OCI-LY7 (cell line): ENCODE data around the gene WDR43. TPM values are rescaled to one million over a fixed set of nuclear protein-coding genes. Genes with fewer than 3 reads are reported as not detected.

Experiments used
- BruUV-seq: library from RNA; stranded (reverse); fragments of 400-500 nt; replicated peaks from 2 replicates; lab custom pipeline; 2021; lab: Mats Ljungman, UMichigan
- CTCF ChIA-PET: fragments of 300-600 bp; sonication (Branson Sonifier 250); formaldehyde crosslinking; loops from one replicate; lab custom pipeline; 2022; ENCODE audit warnings: antibody characterized with exemption; ENCODE audit not compliant: unreplicated experiment; lab: Charles Lee
- POLR2A ChIA-PET: fragments of 300-600 bp; sonication (Branson Sonifier 250); formaldehyde crosslinking; loops from one replicate; lab custom pipeline; 2022; ENCODE audit warnings: antibody characterized with exemption; lab: Charles Lee
- DNase-seq: peaks from one replicate; pipeline ENCODE4 v3.0.0-alpha.2; 2015; ENCODE audit warnings: low spot score
- H2AFZ ChIP-seq: fragments of 200-600 bp; sonication (generic), shearing (Covaris generic); 2 replicates; pipeline ENCODE4 v1.6.1; 2014; ENCODE audit warnings: mild to moderate bottlenecking, antibody characterized with exemption, low read length, moderate library complexity
- H3K27ac ChIP-seq: fragments of 200-600 bp; sonication (generic); 2 replicates; pipeline ENCODE4 v1.5.1; 2014; ENCODE audit warnings: mixed run types, low read depth, mild to moderate bottlenecking, moderate library complexity, low read length, inconsistent platforms; ENCODE audit not compliant: poor library complexity, severe bottlenecking
- H3K36me3 ChIP-seq: fragments of 200-600 bp; sonication (generic); 2 replicates; pipeline ENCODE4 v1.6.1; 2014; ENCODE audit warnings: mild to moderate bottlenecking, antibody characterized with exemption, low read length, moderate library complexity, mixed read lengths; ENCODE audit not compliant: insufficient read depth
- H3K4me1 ChIP-seq: fragments of 200-600 bp; sonication (generic); 2 replicates; pipeline ENCODE4 v1.5.1; 2014; ENCODE audit warnings: mild to moderate bottlenecking, low read length; ENCODE audit not compliant: insufficient read depth, poor library complexity, severe bottlenecking
- H3K4me2 ChIP-seq: fragments of 200-600 bp; sonication (generic); 2 replicates; pipeline ENCODE4 v1.6.1; 2014; ENCODE audit warnings: mild to moderate bottlenecking, low read length
- H3K4me3 ChIP-seq: fragments of 200-600 bp; sonication (generic); 2 replicates; pipeline ENCODE4 v1.5.1; 2014; ENCODE audit warnings: mild to moderate bottlenecking, low read depth, low read length; ENCODE audit not compliant: poor library complexity, severe bottlenecking
- H3K79me2 ChIP-seq: fragments of 200-600 bp; sonication (generic); 2 replicates; pipeline ENCODE4 v1.6.1; 2016; ENCODE audit warnings: low read depth, mild to moderate bottlenecking, low read length, moderate library complexity, mixed read lengths; ENCODE audit not compliant: insufficient read depth
- H3K9me2 ChIP-seq: fragments of 200-600 bp; sonication (generic); 2 replicates; pipeline ENCODE4 v1.6.1; 2016; ENCODE audit warnings: mild to moderate bottlenecking, low read length, mixed read lengths; ENCODE audit not compliant: insufficient read depth
- H3K9me3 ChIP-seq: fragments of 200-600 bp; sonication (generic); 2 replicates; pipeline ENCODE4 v1.6.1; 2014; ENCODE audit warnings: mild to moderate bottlenecking, mixed run types, low read length, mixed read lengths
- H4K20me1 ChIP-seq: fragments of 200-600 bp; sonication (generic); 2 replicates; pipeline ENCODE4 v1.6.1; 2014; ENCODE audit warnings: mild to moderate bottlenecking, antibody characterized with exemption, low read length, moderate library complexity, mixed read lengths; ENCODE audit not compliant: insufficient read depth
- EZH2phosphoT487 ChIP-seq: fragments of 200-600 bp; sonication (generic); IDR thresholded peaks from 2 replicates; pipeline ENCODE4 v1.6.1; 2018; ENCODE audit warnings: low read depth, borderline replicate concordance, mild to moderate bottlenecking, mixed run types, antibody characterized with exemption, low read length, moderate library complexity, mixed read lengths
- intact Hi-C: fragments of 100-400 bp; cut with micrococcal nuclease; formaldehyde crosslinking; loops from one replicate; pipeline ENCODE4 v1.10.0; 2022; ENCODE audit not compliant: unreplicated experiment
- total RNA-seq, 2 experiments: library from RNA; depleted of rRNA in 1 of 2; stranded (reverse); fragments of >200 nt in 1 of 2; shearing (Covaris generic) in 1 of 2; gene quantifications; 2 replicates each; pipeline ENCODE4 v1.2.3, GENCODE V29; 2014 to 2022
- TF ChIP-seq, protein P1 (sequence below): fragments of 200-600 bp; sonication (generic); conservative IDR thresholded peaks from 2 replicates; pipeline ENCODE4 v1.5.1; 2014; ENCODE audit warnings: mild to moderate bottlenecking, antibody characterized with exemption, low read length, moderate library complexity, mixed read lengths

Gene WDR43
- total RNA-seq, 2 experiments from 2014 or later, result 78.8 to 111 TPM

GRCh38 chr2:28993206-28993960 lies 98.9 kb downstream of the WDR43 start:
- no peak for DNase-seq
- Histone ChIP-seq H4K20me1 (no peaks in the 10 kb centered on the region), H3K9me2 (no peaks in the 10 kb centered on the region), H3K4me1 (no peaks in the 10 kb centered on the region), H3K4me2 (no peak overlapping the region), H3K27ac (no peak overlapping the region), H3K36me3 (no peaks in the 10 kb centered on the region), H3K4me3 (no peak overlapping the region), H2AFZ (no peak overlapping the region), H3K9me3 (no peaks in the 10 kb centered on the region), H3K79me2 (no peaks in the 10 kb centered on the region)
- ChIA-PET CTCF (no interaction called here), POLR2A (no interaction called here)
- TF ChIP-seq, protein P1, sequence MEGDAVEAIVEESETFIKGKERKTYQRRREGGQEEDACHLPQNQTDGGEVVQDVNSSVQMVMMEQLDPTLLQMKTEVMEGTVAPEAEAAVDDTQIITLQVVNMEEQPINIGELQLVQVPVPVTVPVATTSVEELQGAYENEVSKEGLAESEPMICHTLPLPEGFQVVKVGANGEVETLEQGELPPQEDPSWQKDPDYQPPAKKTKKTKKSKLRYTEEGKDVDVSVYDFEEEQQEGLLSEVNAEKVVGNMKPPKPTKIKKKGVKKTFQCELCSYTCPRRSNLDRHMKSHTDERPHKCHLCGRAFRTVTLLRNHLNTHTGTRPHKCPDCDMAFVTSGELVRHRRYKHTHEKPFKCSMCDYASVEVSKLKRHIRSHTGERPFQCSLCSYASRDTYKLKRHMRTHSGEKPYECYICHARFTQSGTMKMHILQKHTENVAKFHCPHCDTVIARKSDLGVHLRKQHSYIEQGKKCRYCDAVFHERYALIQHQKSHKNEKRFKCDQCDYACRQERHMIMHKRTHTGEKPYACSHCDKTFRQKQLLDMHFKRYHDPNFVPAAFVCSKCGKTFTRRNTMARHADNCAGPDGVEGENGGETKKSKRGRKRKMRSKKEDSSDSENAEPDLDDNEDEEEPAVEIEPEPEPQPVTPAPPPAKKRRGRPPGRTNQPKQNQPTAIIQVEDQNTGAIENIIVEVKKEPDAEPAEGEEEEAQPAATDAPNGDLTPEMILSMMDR, result no peak
- no peak for TF ChIP-seq EZH2phosphoT487
- intact Hi-C loops, result no loop called here
- no TSS peak for BruUV-seq

DNA sequence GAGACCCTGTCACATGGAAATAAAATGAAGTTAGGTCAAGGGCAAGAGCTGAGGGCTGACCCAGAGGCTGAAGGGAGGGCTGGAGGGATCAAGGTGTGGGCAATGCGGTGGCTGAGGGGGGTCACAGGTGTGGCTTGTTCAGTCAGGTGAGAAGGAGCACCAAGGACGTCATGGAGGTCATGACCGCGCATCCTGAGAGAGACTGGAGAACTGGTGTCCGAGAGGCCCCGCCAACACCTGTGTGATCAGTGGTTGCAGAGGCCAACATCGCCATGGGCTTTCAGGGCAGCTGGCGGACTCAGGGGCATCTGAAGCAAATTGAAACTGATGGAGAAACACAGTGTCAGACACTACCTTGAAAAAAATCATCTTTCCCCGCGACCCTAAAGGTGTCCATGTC lies 99.6 kb downstream of the WDR43 start:
- no peak for TF ChIP-seq EZH2phosphoT487
- TF ChIP-seq, protein P1, result no peak
- Histone ChIP-seq H3K27ac (no peak overlapping the region), H2AFZ (no peak overlapping the region), H3K4me3 (no peak overlapping the region), H4K20me1 (no peaks in the 10 kb centered on the region), H3K9me3 (no peaks in the 10 kb centered on the region), H3K4me2 (no peak overlapping the region), H3K79me2 (no peaks in the 10 kb centered on the region), H3K9me2 (no peaks in the 10 kb centered on the region), H3K4me1 (no peaks in the 10 kb centered on the region), H3K36me3 (no peaks in the 10 kb centered on the region)
- BruUV-seq, result no TSS peak
- ChIA-PET CTCF (no interaction called here), POLR2A (no interaction called here)
- no peak for DNase-seq
- intact Hi-C loops, result no loop called here

- Histone ChIP-seq H3K9me2 (no peaks in the 10 kb centered on the region), H3K4me3 (no peak overlapping the region), H4K20me1 (no peaks in the 10 kb centered on the region), H3K36me3 (no peaks in the 10 kb centered on the region), H2AFZ (no peak overlapping the region), H3K4me1 (no peaks in the 10 kb centered on the region), H3K79me2 (no peaks in the 10 kb centered on the region), H3K4me2 (no peak overlapping the region), H3K9me3 (no peaks in the 10 kb centered on the region), H3K27ac (no peak overlapping the region)
- no TSS peak for BruUV-seq
- DNase-seq, result no peak
- POLR2A ChIA-PET, result no interaction called here
- TF ChIP-seq, protein P1, result no peak
- TF ChIP-seq EZH2phosphoT487, result no peak
- intact Hi-C loops, result no loop called here
- CTCF ChIA-PET, result no interaction called here
These were observed 100.2 kb downstream of the WDR43 start for GRCh38 chr2:28994679-28995078.
